Uterus (tissue), 2 donors: ENCODE measurements around the gene VPS26B.

Experiments used
- POLR2A ChIP-seq, 2 donors: fragments of 450-650 bp; IDR thresholded peaks; one replicate each; pipeline ENCODE4 v1.6.1; 2016; ENCODE audit warnings: antibody characterized with exemption in 2 of 2, mild to moderate bottlenecking in 1 of 2, moderate library complexity in 1 of 2
- TF ChIP-seq, protein P1 (sequence below), 4 experiments: fragments of 200-600 bp in 2 of 4; fragments of 450-650 bp in 2 of 4; sonication (generic) in 2 of 4; IDR thresholded peaks; one replicate each; pipeline ENCODE4 v1.5.1; 2016 to 2019; ENCODE audit warnings: antibody characterized with exemption in 4 of 4, mild to moderate bottlenecking in 2 of 4, moderate library complexity in 1 of 4

DNA sequence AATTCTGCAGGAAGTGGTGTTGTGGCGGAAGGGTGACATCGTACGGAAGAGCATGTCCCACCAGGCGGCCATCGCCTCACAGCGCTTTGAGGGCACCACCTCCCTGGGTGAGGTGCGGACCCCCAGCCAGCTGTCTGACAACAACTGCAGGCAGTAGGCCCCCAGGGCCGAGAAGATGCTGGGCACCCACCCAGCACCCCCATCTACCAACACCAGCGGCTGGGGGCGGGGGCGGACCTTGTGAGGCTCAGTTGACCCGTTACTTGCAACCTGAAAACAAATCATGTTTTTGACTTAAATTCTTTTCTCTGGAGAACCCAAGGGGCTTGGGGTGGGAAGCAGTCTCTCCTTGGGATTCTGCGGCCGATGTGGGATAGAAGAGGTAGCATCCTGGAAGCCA lies 21.0 kb downstream of the VPS26B start:
- TF ChIP-seq, protein P1, sequence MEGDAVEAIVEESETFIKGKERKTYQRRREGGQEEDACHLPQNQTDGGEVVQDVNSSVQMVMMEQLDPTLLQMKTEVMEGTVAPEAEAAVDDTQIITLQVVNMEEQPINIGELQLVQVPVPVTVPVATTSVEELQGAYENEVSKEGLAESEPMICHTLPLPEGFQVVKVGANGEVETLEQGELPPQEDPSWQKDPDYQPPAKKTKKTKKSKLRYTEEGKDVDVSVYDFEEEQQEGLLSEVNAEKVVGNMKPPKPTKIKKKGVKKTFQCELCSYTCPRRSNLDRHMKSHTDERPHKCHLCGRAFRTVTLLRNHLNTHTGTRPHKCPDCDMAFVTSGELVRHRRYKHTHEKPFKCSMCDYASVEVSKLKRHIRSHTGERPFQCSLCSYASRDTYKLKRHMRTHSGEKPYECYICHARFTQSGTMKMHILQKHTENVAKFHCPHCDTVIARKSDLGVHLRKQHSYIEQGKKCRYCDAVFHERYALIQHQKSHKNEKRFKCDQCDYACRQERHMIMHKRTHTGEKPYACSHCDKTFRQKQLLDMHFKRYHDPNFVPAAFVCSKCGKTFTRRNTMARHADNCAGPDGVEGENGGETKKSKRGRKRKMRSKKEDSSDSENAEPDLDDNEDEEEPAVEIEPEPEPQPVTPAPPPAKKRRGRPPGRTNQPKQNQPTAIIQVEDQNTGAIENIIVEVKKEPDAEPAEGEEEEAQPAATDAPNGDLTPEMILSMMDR (IDR thresholded peaks at IDR 0.05) = no peak
- no peak for TF ChIP-seq POLR2A (IDR thresholded peaks at IDR 0.05)
